ENCODE results near the gene CTCFL.

CTCFL gene

GRCh38 chr20:57559658-57560553, 35.0 kb upstream of the CTCFL start:
- no peak for DNase-seq

DNA sequence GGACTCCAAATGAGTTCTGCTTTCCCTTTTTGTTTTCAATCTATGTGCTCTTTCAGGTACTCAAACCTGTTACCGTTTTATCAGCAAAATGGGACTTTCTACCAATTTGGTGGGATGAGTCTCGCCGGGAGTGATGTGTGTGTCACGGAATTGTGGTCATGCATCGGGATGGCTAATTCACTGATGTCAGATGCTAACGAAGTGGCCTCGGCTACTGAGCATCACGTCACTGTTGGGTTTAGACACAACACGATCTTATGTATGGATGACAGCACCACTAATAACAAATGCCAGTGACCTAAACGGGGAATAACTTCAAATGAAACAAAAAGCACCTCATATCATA, 34.3 kb upstream of the CTCFL start:
- DNase-seq = no peak

DNA sequence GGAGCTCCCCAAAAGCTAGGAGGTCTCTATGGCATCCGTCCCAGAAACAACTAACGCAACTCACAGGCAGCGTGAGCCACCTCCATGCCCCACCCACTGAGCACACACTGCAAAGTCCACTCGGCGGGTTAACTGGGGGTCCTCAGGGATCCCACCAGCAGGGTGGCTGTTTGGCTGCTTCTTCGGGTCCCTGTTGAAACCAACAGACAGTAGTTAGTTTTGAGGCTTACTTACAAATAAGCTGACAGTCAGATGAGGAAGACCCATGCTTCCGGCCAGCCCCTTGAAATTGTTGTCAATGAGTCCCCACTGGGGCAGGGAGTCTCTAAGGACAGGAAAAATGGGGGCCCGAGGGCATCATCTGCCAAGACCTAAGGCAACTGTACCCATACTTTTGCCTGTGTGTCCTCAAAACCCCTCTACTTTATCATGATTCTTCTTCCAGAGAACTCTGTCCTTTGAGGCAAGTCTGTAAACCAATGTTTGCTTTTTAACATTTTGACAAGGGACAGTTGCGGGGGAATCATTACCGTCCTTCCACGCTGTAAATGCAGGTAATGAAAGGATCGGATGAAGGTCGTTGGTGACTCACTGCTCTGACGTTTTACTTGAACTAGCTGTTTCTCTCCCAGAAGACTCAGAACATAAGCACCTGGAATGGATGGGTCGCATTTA, 33.8 kb upstream of the CTCFL start:
- DNase-seq = no peak

DNA sequence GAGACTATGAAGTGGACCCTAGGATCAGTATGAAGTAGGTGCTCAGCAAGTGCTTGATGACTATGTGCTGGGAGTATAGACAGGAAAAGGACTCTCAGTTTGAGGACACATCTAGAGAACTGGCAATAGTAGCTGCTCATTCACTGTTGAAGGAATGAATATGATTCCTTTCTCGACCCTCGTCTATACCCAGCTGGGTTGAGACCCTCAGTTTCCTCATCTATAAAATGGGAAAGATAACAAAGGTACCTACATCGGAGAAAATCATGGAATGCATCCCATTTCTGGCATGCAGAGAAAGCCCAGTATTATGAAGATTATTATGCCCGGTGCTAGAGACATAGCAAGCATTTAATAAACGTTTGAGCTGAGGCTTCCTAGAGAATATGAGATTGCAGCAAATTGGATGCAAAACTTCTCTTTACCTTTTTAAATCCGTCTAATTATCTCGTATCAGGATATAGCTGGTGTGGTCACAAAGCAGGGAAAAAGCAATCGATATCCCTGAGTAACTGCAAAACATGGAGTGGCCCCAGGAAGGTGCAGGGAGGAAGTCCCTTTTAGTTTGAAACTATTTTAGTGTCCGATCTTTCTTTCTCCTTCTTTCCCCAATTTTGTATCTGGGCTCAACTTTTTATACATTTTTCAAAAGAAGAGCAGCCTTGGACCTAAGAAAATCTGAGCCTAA, 33.1 kb upstream of the CTCFL start:
- no peak for DNase-seq

DNA sequence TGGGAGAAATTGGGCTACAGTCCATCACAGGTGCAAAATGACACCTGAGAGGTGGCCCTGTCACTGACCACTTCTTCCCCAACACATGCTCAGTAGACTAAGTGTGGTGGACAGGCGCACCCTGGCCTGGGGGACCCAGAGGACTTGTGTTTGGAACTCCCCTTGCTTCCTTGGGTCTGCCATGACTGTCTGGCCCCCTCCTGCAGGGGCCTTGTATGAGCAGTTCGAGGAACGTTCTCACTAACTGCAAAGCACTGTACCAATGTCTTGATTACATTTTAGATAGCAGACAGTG, 32.0 kb upstream of the CTCFL start:
- DNase-seq = no peak

- no peak for DNase-seq
Measured at GRCh38 chr20:57555457-57556184, 30.7 kb upstream of the CTCFL start.

GRCh38 chr20:57553376-57554018, 28.6 kb upstream of the CTCFL start:
- DNase-seq = no peak

DNA sequence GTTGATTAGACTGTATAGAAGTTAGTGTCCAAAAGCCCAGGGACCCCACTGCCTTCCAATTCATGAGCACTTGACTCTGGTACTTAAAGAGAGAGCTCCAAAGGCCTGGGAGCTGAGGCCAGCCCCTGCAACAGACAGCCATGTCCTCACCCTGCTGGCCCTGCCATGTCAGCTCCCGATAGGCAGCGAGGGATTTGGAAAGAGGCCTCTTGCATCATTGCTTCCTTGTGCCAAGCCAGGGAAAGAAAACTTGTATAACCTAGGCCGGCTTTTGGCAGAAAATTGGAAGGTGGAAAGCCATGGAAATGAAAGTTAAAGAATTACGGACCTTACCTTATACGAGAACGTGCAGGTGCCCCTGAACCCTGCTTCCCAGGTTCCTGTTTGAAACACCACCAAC, 27.5 kb upstream of the CTCFL start:
- DNase-seq = no peak

DNA sequence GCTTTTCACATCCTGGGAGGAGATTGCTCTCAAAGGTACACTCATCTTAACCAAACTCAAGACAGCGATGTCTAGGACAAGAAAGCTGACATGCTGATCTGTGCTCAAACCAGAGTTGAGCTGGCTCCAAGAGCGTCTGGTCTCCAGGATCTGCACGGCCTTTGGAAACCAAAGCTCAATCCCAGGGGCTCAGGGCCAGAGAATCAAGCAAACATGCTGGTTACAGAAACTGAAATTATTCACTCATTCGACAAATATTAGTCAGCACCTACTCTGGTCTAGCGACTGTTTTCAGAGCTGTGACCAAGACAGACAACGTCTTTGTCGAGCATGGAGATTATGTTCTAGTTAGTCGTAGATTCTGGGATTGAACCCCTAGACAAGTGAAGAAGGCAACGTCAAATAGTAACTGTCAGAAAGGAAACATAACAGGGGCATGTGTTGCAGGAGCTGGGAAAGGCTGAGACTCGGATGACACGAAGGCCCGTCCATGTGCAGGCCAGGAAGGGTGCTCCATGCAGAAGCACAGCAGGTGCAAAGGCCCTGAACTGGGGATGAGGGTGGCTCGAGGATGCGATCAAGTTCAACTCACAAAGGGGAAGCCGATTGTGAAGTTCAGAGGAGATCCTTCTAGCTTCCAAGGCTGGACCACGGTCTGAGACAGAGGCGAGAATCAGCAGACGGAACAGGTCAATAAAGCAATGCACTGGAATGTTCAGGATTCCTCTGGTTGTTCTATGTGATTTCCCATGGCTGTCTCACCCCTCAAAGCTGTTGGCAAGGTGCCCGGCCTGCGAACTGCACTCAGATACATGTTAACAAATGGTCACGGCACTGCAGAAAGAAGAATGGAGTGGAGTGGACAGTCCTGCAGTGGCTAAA, 23.5 kb upstream of the CTCFL start:
- peak; percentile 3 for DNase-seq

DNA sequence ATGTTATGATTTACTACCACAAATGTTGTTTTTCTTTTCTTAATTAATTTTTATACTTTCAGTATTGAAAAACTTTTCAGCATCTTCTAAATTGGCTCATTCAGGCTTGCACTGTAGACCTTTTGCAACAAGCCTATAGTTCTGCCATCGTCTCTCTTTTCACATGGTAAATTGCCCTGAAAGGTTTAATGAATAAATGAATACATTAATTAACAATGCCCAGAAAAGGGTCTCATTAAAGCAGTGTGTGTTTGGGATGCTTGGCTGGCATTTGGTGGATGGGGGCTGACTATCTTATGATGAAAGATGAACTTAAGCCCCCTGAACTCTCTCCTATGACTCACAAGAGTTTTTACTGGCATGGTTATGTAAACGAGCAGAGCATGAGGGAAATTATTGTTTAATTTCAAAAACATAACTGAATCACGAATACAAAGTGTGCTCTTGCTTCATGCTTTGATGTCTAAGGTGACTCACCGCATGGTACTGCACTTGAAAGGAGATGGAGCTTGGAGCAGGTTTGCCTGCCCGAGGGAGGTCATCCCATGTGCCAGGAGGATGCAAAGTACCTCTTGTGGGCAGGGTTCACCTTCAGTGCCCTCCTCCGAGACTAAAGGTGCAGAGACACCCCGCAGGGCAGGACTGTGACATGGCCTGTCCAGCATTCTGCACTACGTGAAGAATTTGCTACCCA, 22.2 kb upstream of the CTCFL start:
- DNase-seq = no peak

GRCh38 chr20:57545927-57546662, 21.2 kb upstream of the CTCFL start:
- no peak for DNase-seq

DNA sequence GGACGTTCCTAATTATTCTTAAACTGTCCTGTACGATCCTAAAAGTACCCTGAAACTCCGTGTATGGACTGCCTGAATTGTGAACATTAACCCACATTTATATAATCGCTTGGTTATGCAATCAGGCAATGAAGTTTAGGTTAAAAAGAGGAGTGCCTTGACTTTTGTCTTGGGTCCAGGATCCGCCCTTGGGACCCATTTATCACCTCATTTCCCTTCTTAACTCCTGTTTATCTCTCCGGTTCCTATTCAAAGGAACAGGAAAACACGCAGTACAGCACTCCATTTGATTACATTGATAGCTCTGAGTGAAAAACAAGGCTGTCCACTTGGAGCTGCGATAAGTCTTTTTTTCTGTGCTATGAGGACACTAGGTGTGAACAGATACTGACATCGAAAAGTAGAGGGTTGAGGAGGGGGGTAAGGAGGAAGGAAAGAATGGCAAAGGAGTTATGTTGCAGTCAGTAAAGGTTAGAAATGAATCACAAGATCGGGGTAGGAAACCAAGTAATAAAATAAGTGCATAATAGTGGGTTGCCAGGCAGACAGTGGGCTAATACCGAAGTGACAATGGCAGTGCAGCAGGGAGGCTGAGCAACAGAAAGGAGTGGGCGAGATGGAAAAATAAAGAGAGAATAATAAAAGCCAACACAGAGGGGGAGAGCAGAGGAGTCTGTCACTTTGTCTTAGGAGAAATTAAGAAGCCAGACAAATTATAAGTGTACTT, 20.1 kb upstream of the CTCFL start:
- no peak for DNase-seq

GRCh38 chr20:57543754-57544153, 18.8 kb upstream of the CTCFL start:
- no peak for DNase-seq

DNA sequence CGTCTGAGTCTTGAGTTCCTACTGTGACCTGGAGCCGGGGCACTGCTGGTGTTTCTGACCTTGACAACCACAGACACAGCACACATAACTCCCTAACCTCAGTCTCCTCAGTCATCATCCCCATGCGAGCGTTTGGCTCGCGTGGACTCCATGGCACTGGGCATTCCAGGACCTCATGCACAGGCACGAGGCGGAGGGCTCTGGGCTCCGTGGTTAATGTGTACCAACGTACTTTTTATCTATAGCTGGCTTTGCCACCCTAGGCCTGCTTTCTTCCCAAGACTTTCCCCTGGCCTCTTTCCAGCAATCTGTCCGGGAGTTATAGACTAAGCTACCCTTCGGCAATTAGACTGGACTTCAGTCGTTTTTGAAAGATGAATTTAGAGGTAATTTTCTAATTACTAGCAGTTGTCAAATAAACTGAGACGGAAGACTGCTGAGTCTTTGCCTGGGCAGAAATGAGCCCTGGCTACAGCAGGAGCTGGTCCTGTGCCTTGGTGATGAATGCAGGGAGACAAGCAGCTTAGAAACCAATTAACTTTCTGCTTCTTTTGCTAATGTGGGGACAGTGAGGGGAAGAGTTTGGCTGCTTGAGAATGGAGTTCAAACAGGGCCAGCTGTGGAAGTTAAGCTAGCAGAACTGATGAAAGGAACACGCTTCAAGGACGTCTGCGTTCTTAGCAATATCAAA, 16.1 kb upstream of the CTCFL start:
- no peak for DNase-seq

- no peak for DNase-seq
Measured at GRCh38 chr20:57539889-57540288, 14.9 kb upstream of the CTCFL start.

DNA sequence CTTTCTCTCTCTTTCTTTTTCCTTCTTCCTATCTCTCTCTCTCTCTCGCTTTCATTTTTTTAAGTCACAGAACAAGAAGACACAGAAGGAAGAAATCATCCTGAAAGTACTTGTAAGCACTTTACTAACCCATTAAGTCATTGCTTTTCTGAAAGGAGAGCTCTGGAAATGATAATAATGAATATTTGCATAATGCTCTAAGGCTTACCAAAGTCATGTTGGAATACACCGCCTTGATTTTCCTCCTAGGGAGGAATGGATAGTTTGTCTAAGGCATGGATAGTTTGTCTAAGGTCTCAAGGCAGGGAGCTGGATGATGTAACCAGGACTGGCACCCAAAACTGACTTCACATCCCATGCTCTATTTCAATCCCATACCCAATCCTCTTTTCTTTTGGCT, 12.9 kb upstream of the CTCFL start:
- DNase-seq = no peak

DNA sequence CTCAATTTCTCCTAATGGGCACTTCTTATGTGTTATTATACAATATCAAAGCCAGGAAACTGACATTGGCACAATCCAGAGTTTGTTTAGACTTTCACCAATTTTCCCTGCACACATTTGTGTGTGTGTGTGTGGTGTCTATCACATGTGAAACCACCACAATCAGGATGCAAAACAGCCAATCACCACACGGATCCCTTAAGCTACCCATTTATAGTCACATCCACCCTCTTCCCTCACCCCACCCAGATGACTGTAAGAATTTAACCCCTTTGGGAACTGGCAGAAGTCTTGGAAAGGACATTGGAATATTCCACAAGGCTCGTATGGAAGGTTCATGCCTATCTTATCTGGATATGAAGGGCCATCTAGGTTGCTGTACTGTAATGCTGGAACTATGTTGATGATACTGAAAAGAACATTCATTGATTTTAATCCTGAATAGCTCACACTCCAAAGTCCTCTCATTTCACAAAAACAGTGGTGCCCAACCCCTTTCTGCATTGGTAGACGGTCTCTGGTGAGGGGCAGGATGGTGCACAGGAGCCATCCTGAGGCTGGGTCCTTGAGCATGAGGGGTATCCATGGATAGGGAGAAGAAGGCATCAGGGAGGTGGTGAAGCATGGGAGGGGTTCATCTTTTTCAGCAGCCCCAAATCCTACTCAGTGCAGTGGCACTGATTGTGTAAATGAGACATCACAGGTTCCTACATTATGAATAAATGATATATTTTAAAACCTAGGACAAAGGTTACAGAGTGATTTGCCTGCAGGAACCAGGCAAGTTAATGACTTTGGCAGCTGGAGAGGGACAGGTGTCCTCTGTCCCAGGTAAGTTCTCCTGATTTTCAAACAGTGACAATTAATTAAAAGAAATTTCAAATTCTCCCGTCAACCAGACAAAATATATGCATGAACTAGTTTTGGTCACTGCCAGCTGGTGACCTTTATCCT, 12.1 kb upstream of the CTCFL start:
- DNase-seq = no peak

GRCh38 chr20:57536120-57536708, 11.3 kb upstream of the CTCFL start:
- no peak for DNase-seq

Data from activated CD4-positive, alpha-beta T cell treated with anti-CD3 and anti-CD28 coated beads, Interleukin-2, amount 50 U/mL, for 16 hours (primary cell).